HL-60/S4 (cell line): ENCODE measurements around the gene CBX5.
"Not testable (repeated sequence)": the region's sequence is repeated elsewhere in the genome, so short reads cannot be mapped to it uniquely, and the experiment has no call there.

ENCODE experiments used
- in situ Hi-C: fragments of 300-500 bp; cut with MboI; formaldehyde crosslinking; loops from 2 replicates; pipeline ENCODE4 v1.14.3; 2022; ENCODE audit warnings: low sequenced_read_pairs

The CBX5 gene

DNA sequence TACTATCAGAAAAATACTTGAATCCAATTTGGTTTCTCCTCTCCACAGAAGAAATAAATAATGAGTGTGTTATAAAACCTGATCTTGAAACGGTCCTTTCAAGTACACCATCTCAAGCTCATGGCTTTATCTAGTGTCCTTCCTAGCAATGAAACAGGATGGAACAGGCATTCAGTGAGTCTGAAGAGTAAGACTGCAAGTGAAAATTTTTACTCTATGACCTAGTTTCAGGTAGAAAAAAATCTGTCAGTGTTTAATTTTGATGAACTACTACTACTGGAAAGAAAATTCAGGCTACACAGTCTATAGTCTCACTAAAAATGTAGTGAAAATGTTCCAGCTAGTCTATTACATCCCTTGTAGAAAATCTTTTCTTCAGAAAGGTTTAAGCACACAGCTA, 7.7 kb downstream of the CBX5 start:
- in situ Hi-C loops, result no loop called here

DNA sequence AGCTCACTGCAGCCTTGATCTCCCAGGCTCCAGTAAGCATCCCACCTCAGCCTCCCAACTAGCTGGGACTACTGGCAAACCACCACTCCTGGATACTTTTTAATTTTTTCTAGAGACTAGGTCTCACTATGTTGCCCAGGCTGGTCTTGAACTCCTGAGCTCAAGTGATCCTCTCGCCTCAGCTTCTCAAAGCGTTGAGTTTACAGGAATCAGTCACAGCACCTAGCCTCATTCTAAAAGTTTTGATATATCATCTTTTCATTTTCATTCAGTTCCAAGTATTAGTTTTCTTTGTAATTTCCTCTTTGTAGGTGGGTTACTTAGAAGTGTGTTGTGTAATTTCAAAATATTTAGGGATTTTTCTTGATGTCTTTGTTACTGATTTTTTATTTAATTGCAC, 9.6 kb downstream of the CBX5 start:
- in situ Hi-C loops, result no loop called here

DNA sequence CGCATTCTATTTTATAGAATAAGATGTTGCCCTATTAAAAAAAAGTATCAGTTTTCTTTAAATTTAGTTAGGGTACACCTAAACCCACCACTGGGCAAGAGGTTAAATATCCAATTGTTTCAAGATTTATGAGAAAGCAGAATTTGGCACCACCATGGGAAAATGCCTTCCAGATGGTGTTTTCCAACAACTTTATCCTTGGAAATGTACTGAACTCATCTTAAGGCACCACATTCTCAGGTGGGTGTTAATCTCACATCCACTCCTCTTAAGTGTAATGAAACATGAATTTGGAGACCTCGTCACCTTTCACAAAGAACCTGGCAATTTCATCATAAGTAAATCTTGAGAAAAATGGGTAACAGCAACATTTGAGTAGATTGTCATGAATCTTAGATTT, 13.1 kb downstream of the CBX5 start:
- in situ Hi-C loops, result no loop called here

DNA sequence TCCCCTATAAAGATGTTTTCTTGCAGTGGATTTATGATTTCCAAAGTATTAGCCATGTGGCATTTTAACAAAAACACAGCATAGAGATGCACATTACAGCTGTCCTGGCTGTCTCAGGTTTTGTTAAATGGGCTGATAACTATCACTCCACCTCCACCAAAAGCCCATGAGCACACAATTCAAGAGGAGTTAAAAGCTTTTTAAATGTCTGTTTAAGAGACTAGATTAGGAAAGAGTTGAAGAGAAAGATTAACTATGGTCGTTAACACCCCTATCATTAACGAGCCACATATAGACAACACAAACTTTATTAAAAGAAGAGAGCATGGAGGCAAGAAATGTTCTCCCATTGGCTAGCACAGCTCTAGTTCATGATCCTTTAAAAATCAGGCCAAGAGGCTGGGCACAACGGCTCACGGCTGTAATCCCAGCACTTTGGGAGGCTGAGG, 14.5 kb downstream of the CBX5 start:
- in situ Hi-C loops, result no loop called here

DNA sequence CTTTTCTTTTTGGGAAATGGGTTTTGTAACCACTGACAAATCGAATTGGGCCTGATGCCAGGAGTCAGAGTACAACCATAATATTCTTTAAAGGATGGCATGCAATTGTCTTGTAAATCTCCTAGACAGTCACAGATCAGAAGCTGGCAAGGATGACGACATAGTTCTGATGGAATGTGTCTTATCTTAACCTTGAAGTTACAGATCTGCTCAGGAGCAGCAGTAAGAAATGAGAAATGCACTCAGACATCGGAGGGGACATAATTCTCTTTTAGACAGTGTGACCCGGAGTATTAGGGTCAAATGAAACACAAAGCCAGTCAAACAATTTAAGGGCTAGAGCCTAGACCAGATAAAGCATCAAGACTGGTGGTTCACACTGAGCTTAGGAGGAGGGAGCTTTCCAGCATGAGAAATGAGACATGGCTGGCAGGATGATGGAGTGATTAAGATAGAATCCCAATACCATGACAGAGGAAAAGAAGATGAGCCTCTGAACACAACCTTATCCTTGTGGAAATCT, 17.5 kb downstream of the CBX5 start:
- in situ Hi-C loops, result no loop called here

DNA sequence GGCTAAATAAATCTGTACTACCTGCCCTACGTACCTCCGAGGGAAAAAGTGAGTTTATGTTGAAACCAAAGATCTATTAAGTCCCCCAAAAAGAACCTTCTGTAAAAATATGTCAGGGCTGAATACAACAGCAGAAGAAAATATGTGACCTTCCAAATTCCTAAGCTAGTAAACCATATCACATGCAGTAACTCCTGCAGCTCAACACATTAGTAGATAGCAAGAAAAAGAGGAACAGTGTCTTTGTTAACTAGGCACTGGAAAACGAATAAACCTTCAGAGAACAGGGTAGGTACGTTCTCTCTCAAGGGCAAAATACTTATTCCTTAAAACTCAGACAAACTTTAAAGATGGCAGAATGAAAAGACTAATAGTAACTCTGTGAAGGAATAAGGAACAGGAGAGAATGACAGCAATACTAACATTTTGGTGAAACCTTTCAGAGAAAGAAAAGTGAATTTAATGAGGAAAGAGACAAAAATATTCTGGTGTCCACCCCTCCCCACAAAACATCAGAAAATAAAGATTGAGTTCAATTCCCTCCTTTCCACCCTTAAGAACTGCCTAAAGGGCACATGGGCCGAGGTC, 18.0 kb downstream of the CBX5 start:
- in situ Hi-C loops, result no loop called here

DNA sequence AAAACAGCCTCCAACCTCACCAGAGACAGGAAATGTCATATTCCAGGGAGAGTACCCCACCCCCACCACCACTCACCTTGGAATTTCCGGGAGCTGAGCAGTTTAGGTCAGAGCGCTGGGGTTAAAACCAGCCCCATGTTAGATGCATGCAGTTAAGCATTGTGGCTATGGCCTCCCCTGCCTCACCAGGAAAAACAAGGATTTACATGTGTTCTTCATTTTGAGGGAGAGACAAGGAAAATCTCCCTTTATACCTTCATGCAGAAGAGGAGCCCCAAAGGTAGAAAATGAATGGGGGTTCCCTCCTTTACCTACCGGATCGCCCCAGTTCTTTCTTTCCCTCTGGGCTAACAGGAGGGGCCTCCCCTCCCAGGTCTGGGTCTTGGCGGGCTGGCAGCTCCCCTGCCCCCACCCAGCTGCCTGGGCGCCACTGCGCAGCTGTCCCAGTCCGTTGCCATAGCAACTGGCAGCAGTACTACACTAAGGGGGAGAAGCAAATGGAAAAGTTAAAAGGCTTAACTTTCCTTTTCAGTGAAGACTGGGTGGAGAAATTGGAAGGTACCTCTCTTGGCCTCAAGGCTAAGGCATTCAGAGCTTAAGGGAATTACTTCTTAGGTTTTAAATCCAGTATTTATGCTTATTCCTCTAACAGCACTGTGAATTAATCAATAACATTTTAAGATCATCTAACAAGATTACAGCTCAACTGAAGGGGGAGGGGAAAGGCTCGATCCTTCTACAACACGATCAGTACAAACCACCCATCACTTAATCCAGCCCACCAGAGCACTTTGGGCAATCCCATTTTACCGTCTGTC, 20.5 kb downstream of the CBX5 start:
- in situ Hi-C loops, result no loop called here

DNA sequence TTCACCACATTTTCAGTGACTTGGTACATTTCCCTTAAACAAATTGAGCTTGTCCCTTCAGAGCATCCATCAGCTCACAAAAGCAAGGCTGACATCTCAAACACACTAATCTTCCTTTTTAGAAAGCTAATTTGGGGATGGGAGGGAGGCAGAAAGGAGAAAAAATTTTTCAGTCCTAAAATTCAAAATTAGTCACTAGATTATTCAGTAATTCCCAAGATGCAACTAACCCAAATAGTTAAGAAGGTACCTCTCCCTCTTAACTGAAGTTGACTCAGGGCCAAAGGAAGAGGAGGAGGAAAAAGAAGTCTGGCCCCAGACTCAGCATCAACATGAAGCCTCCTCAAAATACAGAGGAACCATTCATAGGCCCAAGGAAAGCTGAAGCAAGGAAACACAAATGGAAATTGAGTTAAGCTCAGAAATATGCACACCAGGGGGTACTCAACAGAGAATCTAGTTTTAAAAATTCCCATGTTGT, 21.7 kb downstream of the CBX5 start:
- in situ Hi-C loops, result no loop called here

DNA sequence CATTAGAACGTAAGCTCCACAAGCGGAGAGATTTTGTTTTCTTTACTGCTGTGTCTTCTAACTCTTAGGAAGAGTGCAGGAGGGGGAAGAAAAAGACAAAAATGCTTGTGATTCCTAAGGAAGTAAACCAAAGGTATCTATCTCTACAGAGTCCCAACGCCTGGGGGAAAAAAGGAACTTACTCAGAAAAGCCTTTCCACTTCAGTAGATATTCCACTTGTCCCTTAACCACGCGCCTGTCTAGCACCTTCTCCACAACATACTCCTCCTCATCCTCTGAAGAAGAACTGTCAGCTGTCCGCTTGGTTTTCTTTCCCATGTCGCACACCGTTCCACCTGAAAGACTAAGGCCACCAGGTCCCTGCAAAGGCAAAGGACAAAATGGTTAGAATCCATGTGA, 22.6 kb downstream of the CBX5 start:
- in situ Hi-C loops, result no loop called here

DNA sequence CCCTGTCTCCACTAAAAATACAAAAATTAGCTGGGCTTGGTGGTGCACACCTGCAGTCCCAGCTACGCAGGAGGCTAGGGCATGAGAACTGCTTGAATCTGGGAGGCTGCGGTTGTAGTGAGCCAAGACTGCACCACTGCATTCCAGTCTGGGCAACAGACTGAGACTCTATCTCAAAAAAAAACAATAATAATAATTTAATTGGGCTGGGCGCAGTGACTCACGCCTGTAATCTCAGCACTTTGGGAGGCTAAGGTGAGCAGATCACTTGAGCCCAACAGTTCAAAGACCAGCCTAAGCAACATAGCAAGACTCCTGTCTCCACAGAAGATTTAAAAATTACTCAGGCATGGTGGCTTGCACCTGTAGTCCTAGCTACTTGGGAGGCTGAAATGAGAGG, 26.7 kb downstream of the CBX5 start:
- in situ Hi-C loops, result no loop called here

DNA sequence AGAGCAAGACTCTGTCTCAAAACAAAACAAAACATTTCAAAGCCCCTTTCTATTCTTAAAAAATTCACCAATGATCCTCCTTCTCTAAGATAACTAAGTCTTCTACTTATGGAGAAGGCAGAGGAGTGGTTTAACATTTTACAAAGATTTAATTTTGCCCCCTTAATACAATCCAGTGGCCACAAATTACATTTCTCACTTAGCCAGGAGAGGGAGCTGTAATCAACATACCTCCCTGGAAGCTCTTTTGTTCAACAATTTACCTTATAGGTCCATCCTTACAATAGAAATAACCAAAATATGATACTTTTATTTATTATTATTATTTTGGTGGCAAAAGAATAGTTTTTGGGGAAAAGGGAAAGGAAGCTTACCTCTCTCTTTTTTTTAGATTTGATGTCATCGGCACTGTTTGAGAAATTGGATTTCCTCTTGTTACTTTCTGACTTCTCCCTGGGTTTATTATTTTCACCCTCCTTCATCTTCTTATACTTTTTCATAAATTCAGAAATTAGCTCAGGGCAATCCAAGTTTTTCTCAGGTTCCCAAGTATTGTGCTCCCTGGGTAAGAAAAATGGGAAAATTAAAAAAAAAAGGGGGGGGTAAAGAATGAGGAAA, 28.1 kb downstream of the CBX5 start:
- in situ Hi-C loops, result no loop called here

DNA sequence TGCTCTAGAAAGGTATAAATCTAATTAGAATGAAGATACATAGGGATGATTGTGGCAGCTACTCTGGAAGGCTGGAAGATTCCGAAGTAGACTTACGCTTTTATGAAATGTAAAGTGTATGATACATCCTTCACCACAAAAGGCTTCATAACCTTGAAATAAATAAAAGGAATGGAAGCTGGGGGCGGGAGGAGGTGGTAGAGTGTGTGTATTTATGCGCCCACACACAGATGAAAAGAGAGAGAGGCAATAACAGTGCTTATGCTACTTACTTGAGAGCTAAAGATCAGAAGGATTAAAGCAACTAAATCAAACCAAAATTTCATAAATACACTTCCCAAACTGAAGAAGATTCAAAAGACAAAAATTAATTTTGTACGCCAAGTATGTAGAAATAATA, 30.4 kb downstream of the CBX5 start:
- in situ Hi-C loops, result no loop called here

DNA sequence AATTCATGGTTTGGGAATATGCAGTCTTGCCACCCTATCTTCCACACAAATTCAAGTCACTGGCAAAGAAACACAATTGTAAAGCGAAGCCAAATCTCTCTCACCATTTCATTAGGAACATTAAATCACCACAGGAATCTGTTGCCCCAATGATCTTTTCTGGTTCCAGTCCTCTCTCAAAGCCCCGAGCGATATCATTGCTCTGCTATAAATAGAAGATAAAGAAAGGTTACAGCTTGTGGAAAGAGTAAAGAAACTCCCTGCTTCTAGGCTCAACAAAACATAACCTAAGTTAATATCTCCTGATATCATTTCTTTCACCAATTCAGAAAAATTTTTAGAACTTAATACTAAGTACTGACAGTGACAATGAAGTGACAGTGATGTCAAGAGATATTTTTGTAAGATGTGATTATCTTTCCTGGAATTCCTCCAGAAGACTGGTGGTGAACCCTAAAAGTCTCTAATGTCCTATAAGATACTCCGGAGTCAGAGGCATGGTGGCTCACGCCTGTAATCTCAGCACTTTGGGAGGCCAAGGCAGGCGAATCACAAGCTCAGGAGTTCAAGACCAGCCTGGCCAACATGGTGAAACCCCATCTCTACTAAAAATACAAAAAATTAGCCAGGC, 33.8 kb downstream of the CBX5 start:
- in situ Hi-C loops, result no loop called here

DNA sequence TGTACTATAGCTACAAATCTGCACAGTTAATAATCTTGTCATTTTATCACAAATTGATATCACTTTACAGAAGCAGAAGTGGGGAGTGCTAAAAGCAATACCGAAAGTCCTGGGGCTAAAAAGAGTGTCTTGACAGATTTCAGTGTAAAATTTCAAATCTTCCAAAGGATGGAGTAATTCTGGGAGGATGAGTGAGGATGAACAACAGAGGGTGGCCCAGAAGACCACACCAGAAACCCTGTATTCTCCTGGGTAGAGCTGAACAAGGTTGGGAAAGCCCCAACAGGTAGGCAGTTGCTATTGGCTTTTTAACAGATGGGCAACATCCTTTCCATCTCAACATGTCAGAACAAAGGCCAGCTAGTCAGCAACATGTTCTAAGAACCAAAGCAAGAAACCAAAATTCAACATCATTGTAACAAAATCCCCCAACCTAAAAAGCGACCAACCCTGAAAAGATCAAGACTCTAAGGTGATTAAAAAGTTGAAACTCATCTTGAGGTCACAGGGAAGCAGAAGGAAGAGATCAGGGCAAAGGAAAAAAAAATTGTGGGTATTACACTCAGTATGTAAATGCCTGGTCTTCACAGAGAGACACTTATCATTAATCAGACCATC, 38.8 kb downstream of the CBX5 start:
- in situ Hi-C loops, result no loop called here

DNA sequence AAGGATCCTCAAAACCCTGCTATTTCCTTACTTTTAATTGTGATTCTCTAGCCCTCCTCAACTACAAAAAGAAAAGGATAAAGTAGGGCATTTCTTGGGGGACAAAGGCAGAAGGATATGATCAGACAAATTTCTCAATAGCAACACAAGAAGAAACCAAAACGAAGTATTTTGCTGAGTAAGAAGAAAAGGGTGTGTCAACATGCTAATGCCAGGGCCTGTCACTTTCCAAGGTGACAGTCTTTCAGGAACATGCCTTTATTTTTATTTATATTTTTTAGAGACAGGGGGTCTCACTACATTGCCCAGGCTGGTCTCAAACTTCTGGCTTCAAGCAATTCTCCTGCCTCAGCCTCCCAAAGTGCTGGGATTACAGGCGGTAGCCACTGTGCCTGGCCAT, 39.8 kb downstream of the CBX5 start:
- in situ Hi-C loops, result no loop called here

DNA sequence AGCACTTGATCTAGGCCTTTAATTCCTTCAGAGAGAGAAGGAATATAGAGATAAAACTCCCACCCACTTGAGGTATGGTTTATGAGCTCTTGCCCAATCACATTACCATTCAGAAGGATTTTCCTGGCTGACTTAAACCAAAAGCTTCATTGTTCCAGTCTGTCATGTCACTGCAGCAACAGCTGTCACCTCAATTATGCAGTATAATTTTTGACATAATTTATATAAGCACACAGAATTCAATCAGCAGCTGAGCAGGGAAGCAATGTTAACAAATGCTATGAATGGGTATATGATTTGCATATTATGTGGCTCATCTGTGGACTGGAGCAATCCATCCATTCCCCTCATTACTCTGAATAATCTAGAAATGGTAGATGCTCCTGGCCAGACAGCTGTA, 40.3 kb downstream of the CBX5 start:
- in situ Hi-C loops, result no loop called here

DNA sequence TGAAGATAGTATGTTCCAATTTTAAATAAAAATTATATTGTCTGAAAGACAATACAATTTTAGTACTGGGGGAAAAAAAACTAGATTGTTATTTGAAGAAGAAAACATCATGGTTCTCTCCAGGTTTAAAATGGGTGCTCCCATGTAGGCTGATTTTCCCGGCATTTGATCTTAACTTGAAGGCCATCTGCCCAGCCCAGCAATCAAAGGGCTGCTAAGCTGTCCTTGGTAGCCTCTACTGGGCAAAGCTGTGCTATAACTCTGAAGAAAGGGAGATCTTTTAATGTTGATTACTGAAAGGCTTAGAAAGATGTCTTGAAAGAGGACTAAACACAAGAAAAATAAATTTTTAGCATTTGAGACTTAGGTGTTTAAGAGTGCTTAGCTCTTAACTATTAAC, 41.4 kb downstream of the CBX5 start:
- in situ Hi-C loops, result no loop called here

DNA sequence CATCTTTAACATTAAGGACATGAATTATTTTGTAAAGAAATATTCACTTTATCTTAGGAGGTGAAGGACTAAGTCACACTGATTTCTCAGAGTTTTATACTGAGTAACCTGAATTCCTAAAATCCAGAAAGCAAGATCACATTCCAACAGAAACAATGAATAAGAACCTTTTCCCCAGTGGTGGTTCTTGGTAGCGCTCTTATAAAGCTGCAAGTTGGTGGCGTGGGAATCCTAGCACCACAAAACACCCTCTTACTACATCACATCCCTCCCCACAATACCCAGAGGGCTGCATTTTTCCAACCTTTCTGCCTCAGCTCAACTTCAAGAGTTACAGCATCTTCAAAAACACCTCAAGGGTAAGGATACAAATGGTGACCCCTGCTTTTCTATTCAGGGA, 47.1 kb downstream of the CBX5 start:
- in situ Hi-C loops, result no loop called here

DNA sequence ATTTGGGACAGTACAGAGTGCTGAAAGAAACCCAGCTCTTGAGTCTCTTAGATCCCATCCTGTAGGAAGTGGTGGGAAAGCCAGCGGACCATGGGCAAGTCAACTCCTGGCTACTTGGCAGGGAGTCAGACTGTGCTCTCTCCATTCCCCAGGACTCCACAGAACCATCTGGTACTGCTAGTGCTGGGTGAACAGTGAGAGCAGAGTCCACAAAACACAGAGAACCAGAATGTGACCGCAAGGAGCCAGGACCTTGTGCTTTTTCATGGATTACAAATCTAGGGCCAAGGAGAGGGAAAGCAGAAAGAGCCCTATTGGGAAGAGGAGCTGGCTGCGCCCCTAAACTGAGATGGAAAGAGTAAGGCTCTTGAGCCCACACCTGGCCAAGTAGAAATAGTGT, 48.7 kb downstream of the CBX5 start:
- in situ Hi-C loops, result not testable (repeated sequence)

DNA sequence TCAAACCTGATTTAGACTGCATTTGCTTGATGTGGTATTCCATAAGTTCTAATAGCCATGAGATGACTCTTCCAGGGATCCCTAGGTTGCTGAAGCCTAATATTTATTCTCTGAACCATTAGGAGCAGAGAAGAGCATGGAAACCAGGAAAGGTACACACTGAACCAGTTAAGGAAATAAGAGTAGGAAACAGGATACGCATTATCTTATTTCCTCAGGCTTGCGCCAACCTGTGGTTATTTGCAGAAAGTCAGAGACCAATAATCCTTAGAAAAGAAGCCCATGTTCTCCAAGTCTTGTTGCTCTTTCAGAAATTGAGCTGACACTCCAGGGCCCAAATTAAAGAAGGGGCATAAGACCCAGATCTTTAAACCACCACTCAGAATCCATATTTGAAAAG, 49.4 kb downstream of the CBX5 start:
- in situ Hi-C loops, result no loop called here

DNA sequence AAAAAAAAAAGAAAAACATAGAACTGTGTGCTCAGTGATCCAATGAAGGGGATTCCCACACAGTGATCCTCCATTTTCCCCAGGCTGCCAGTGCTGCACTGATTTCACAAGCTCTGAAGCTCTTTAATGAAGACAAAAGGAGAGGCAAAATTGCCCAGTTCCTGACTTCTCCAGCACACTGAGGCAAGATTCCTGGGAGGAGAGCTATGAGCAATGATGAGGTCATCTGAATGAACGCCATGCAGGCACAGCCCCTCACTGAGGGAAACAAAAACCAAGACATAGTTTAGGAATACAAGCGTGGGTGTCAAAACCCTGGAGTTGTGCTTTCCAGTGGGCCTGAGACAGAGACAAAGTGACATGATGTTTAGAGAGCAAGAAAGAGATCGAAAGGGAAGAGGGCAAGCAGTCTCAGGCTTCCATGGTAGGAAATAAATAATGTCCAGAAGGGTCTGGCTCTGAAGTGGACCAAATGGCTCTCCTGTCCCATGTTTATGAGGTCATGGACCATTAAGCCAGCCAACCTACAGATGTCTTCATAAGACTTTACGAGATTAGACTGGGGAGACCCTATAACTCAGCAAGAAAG, 50.2 kb downstream of the CBX5 start:
- in situ Hi-C loops, result loop anchor here (10.0 kb wide), 1 partner anchor 135 kb away; the partner anchor contains the start of gene GPR84
